Measurements from ENCODE around the gene EPC2.

DNA sequence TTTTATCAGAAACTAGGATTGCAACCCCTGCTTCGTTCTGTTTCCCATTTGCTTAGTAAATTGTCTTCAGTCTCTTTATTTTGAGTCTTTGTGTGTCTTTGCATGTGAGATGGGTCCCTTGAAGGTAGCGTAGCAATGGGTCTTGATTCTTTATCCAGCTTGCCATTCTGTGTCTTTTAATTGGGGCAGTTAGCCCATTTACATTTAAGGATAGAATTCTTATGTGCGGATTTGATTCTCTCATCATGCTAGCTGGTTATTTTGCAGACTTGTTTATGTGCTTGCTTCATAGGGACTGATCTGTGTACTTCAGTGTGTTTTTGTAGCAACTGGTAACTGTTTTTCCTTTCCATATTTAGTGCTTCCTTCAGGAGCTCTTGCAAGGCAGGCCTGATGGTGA is 73.5 kb downstream of the EPC2 start:
- TF ChIP-seq, protein P1, sequence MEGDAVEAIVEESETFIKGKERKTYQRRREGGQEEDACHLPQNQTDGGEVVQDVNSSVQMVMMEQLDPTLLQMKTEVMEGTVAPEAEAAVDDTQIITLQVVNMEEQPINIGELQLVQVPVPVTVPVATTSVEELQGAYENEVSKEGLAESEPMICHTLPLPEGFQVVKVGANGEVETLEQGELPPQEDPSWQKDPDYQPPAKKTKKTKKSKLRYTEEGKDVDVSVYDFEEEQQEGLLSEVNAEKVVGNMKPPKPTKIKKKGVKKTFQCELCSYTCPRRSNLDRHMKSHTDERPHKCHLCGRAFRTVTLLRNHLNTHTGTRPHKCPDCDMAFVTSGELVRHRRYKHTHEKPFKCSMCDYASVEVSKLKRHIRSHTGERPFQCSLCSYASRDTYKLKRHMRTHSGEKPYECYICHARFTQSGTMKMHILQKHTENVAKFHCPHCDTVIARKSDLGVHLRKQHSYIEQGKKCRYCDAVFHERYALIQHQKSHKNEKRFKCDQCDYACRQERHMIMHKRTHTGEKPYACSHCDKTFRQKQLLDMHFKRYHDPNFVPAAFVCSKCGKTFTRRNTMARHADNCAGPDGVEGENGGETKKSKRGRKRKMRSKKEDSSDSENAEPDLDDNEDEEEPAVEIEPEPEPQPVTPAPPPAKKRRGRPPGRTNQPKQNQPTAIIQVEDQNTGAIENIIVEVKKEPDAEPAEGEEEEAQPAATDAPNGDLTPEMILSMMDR (conservative IDR thresholded peaks at IDR 0.05; ENCODE audit: low read length): no peak
- TF ChIP-seq EZH2phosphoT487 (IDR thresholded peaks at IDR 0.05; ENCODE audit: borderline replicate concordance): no peak
